H1 (cell line): Measurements from ENCODE around the gene OR13D1. TPM values are rescaled to one million over a fixed set of nuclear protein-coding genes. Genes with fewer than 3 reads are reported as not detected.

Source experiments
- CTCF ChIA-PET: fragments of 300-600 bp; sonication (Branson Sonifier 250); formaldehyde crosslinking; loops from one replicate; lab custom pipeline; 2021; ENCODE audit not compliant: partially characterized antibody; lab: Charles Lee
- POLR2A ChIA-PET: fragments of 300-600 bp; sonication (Branson Sonifier 250); formaldehyde crosslinking; loops from one replicate; lab custom pipeline; 2021; ENCODE audit warnings: inconsistent platforms; ENCODE audit not compliant: partially characterized antibody; lab: Charles Lee
- DNase-seq, 2 experiments: peaks; one replicate each; pipeline versions ENCODE4 v3.0.0 to v3.0.0-alpha.2; 2010 to 2022; ENCODE audit warnings: low spot score in 2 of 2, low read depth in 1 of 2, mixed read lengths in 1 of 2
- FAIRE-seq: peaks from 2 replicates; lab custom pipeline; 2011; peaks lifted over from hg19 to GRCh38; lab: Jason Lieb, UNC
- H2AFZ ChIP-seq: 2 replicates; pipeline ENCODE4 v1.8.1; 2012; ENCODE audit warnings: low read length, inconsistent platforms
- H2AK5ac ChIP-seq: 2 replicates; pipeline ENCODE4 v1.6.1; 2013; ENCODE audit warnings: low read depth, low read length
- H2BK120ac ChIP-seq: replicated peaks from 2 replicates; pipeline ENCODE3; 2013; ENCODE audit warnings: low read depth, low read length, inconsistent platforms
- H2BK12ac ChIP-seq: 2 replicates; pipeline ENCODE4 v1.6.1; 2013; ENCODE audit warnings: low read depth, low read length
- H2BK15ac ChIP-seq: 2 replicates; pipeline ENCODE4 v1.6.1; 2013; ENCODE audit warnings: low read length
- H2BK20ac ChIP-seq: 2 replicates; pipeline ENCODE4 v1.6.1; 2013; ENCODE audit warnings: low read length
- H2BK5ac ChIP-seq: 2 replicates; pipeline ENCODE4 v1.6.1; 2013; ENCODE audit warnings: low read depth, low read length
- H3K14ac ChIP-seq: 2 replicates; pipeline ENCODE4 v1.6.1; 2013; ENCODE audit warnings: inconsistent platforms; ENCODE audit not compliant: insufficient read length
- H3K18ac ChIP-seq: 2 replicates; pipeline ENCODE4 v1.6.1; 2013; ENCODE audit warnings: low read length; ENCODE audit errors: extremely low read depth
- H3K23ac ChIP-seq: 2 replicates; pipeline ENCODE4 v1.6.1; 2013; ENCODE audit warnings: inconsistent platforms; ENCODE audit not compliant: insufficient read length
- H3K23me2 ChIP-seq: 2 replicates; pipeline ENCODE4 v1.6.1; 2013; ENCODE audit warnings: low read depth, low read length
- H3K27ac ChIP-seq: 2 replicates; pipeline ENCODE4 v1.6.1; 2011; ENCODE audit warnings: low read depth, low read length, inconsistent platforms
- H3K27me3 ChIP-seq, 4 experiments: replicated peaks in 1 of 4; 1 replicate in 1 of 4; 2 replicates in 3 of 4; pipeline versions ENCODE4 v1.6.1 to v1.8.1; 2011 to 2013; ENCODE audit warnings: low read length in 3 of 4, mild to moderate bottlenecking in 3 of 4, inconsistent platforms in 2 of 4, mixed read lengths in 2 of 4, moderate library complexity in 1 of 4; ENCODE audit not compliant: control insufficient read depth in 3 of 4, insufficient read depth in 3 of 4; ENCODE audit errors: extremely low read depth in 1 of 4
- H3K36me3 ChIP-seq, 4 experiments: 2 replicates each; pipeline versions ENCODE4 v1.6.1 to v1.8.1; 2011 to 2013; ENCODE audit warnings: mild to moderate bottlenecking in 4 of 4, low read length in 3 of 4, moderate library complexity in 2 of 4, control low read depth in 1 of 4, inconsistent platforms in 1 of 4; ENCODE audit not compliant: insufficient read depth in 4 of 4, control insufficient read depth in 2 of 4
- H3K4ac ChIP-seq: replicated peaks from 2 replicates; pipeline ENCODE3; 2013; ENCODE audit warnings: low read length, low read depth, mixed read lengths, inconsistent platforms; ENCODE audit not compliant: insufficient read length
- H3K4me1 ChIP-seq, 4 experiments: replicated peaks in 1 of 4; 1 replicate in 1 of 4; 2 replicates in 3 of 4; pipeline versions ENCODE4 v1.6.1 to v1.8.1; 2011 to 2013; ENCODE audit warnings: low read length in 3 of 4, inconsistent platforms in 2 of 4, mixed read lengths in 1 of 4; ENCODE audit not compliant: insufficient read depth in 4 of 4, control insufficient read depth in 3 of 4
- H3K4me2 ChIP-seq, 2 experiments: 2 replicates each; pipeline versions ENCODE4 v1.6.1 to v1.8.1; 2011 to 2013; ENCODE audit warnings: low read depth in 2 of 2, low read length in 2 of 2, control low read depth in 1 of 2, inconsistent platforms in 1 of 2, mild to moderate bottlenecking in 1 of 2; ENCODE audit not compliant: insufficient read depth in 1 of 2
- H3K4me3 ChIP-seq, 4 experiments: fragments of 200-600, 300-600 bp in 1 of 4; sonication (generic), shearing (Covaris generic), sonication (Bioruptor Twin) in 1 of 4; 2 replicates each; pipeline versions ENCODE4 v1.5.1 to v1.8.1; 2011 to 2016; ENCODE audit warnings: low read length in 4 of 4, low read depth in 3 of 4, control low read depth in 2 of 4, inconsistent platforms in 2 of 4, mild to moderate bottlenecking in 2 of 4, mixed read lengths in 1 of 4, moderate library complexity in 1 of 4; ENCODE audit not compliant: insufficient read depth in 2 of 4; ENCODE audit errors: extremely low read depth in 1 of 4
- H3K56ac ChIP-seq: replicated peaks from 2 replicates; pipeline ENCODE3; 2013; ENCODE audit warnings: low read depth, mild to moderate bottlenecking, mixed read lengths, low read length, inconsistent platforms; ENCODE audit not compliant: insufficient read length
- H3K79me1 ChIP-seq: 2 replicates; pipeline ENCODE4 v1.6.1; 2013; ENCODE audit warnings: low read depth, low read length, control low read depth
- H3K79me2 ChIP-seq, 2 experiments: 2 replicates each; pipeline versions ENCODE4 v1.6.1 to v1.8.1; 2012 to 2013; ENCODE audit warnings: low read length in 2 of 2, mild to moderate bottlenecking in 2 of 2, inconsistent platforms in 1 of 2; ENCODE audit not compliant: insufficient read depth in 2 of 2, control insufficient read depth in 1 of 2
- H3K9ac ChIP-seq, 4 experiments: replicated peaks in 1 of 4; 1 replicate in 1 of 4; 2 replicates in 3 of 4; pipeline versions ENCODE4 v1.6.1 to v1.8.1; 2011 to 2013; ENCODE audit warnings: low read depth in 3 of 4, low read length in 3 of 4, control low read depth in 2 of 4, mild to moderate bottlenecking in 2 of 4, moderate library complexity in 2 of 4, inconsistent platforms in 1 of 4; ENCODE audit errors: extremely low read depth in 1 of 4
- H3K9me3 ChIP-seq, 2 experiments: 2 replicates each; pipeline versions ENCODE4 v1.6.1 to v1.8.1; 2012 to 2013; ENCODE audit warnings: mild to moderate bottlenecking in 2 of 2, moderate library complexity in 2 of 2, control low read depth in 1 of 2, inconsistent platforms in 1 of 2, low read depth in 1 of 2, low read length in 1 of 2, mixed read lengths in 1 of 2; ENCODE audit not compliant: insufficient read depth in 2 of 2
- H4K20me1 ChIP-seq, 2 experiments: replicated peaks in 1 of 2; 2 replicates each; pipeline versions ENCODE3 to v1.8.1; 2011 to 2013; ENCODE audit warnings: inconsistent platforms in 2 of 2, low read length in 2 of 2, mild to moderate bottlenecking in 1 of 2; ENCODE audit not compliant: insufficient read depth in 2 of 2, control insufficient read depth in 1 of 2
- H4K5ac ChIP-seq: 2 replicates; pipeline ENCODE4 v1.6.1; 2013; ENCODE audit warnings: low read length, low read depth, mixed read lengths, inconsistent platforms; ENCODE audit not compliant: insufficient read length
- H4K8ac ChIP-seq: 2 replicates; pipeline ENCODE4 v1.8.0; 2013; ENCODE audit warnings: mild to moderate bottlenecking, moderate library complexity, low read length, inconsistent platforms; ENCODE audit not compliant: insufficient read depth; ENCODE audit errors: extremely low read depth
- H4K91ac ChIP-seq: replicated peaks from 2 replicates; pipeline ENCODE3; 2013; ENCODE audit warnings: low read length, mixed read lengths, inconsistent platforms; ENCODE audit not compliant: insufficient read length
- HDAC2 ChIP-seq, 2 experiments: fragments of 300-600 bp in 1 of 2; sonication (generic) in 1 of 2; IDR thresholded peaks; 2 replicates each; pipeline ENCODE4 v1.6.1; 2011 to 2012; ENCODE audit warnings: low read depth in 2 of 2, low read length in 2 of 2, mild to moderate bottlenecking in 2 of 2, moderate library complexity in 2 of 2, borderline replicate concordance in 1 of 2, inconsistent platforms in 1 of 2
- WGBS, 2 experiments: shearing (Covaris generic) in 1 of 2; methylation state at CpG; one replicate each; pipeline versions ENCODE4 v1.1.6 to v1.1.7; 2013 to 2015; ENCODE audit warnings: low lambda C conversion rate in 2 of 2, mixed read lengths in 2 of 2, inconsistent platforms in 1 of 2, low coverage in 1 of 2, missing lambda C conversion rate in 1 of 2; ENCODE audit not compliant: insufficient replicate concordance in 2 of 2, insufficient coverage in 1 of 2, insufficient read length in 1 of 2; ENCODE audit errors: extremely low coverage in 1 of 2, missing lambda C conversion rate in 1 of 2; 5-methylcytosine and 5-hydroxymethylcytosine counted together
- polyA plus RNA-seq, 7 experiments: library from polyadenylated mRNA; depleted of rRNA in 3 of 7; stranded (reverse) in 5 of 7; unstranded in 2 of 7; fragments of >200 nt in 5 of 7; fragments of 200-250 nt in 2 of 7; gene quantifications; 1 replicate in 5 of 7; 2 replicates in 1 of 7; 4 replicates in 1 of 7; pipeline versions ENCODE4 v1.2.1 to v1.2.3, GENCODE V29; 2011 to 2013; ENCODE audit warnings: missing spikeins in 2 of 7, mixed read lengths in 2 of 7
- total RNA-seq: library from RNA; stranded (reverse); fragmentation: NEBNext Ultra II Directional; extraction: Animal tissue kit (Norgen Biotek cat#: 25700); gene quantifications from 2 replicates; pipeline ENCODE4 v1.2.1, GENCODE V29; 2021

OR13D1 gene
- total and polyA plus RNA-seq, 2 of the 8 experiments (the other 6 are each of a cell fraction or from before 2014, with no cell fraction given), result not detected

- Histone ChIP-seq H4K8ac (no peak overlapping the region), H4K5ac (no peak overlapping the region), H3K36me3 (no peaks in the 10 kb centered on the region), H2BK20ac (no peak overlapping the region), H3K14ac (no peak overlapping the region), H3K9ac (no peak overlapping the region), H3K9me3 (no peaks in the 10 kb centered on the region)
- no peak for DNase-seq
- no peak for TF ChIP-seq HDAC2 (IDR thresholded peaks at IDR 0.05; ENCODE audit: borderline replicate concordance in 1 of 2, low read depth in 2 of 2, low read length in 2 of 2)
- TF ChIP-seq, all 59 proteins: peak for 0
- no peak overlapping the region for H3K23ac ChIP-seq
- H3K4me1 ChIP-seq, result no peaks in the 10 kb centered on the region
- no peaks in the 10 kb centered on the region for H3K27me3 ChIP-seq
- no peaks in the 10 kb centered on the region for H3K79me2 ChIP-seq
- H3K79me1 ChIP-seq, result no peaks in the 10 kb centered on the region
- no peaks in the 10 kb centered on the region for H4K20me1 ChIP-seq
- H4K91ac ChIP-seq, result no peak overlapping the region
- no peak overlapping the region for H3K4me2 ChIP-seq
- no peak overlapping the region for H2AK5ac ChIP-seq
- H3K4me3 ChIP-seq, result no peak overlapping the region
- H2BK15ac ChIP-seq, result no peak overlapping the region
- H3K4ac ChIP-seq, result no peak overlapping the region
- H3K18ac ChIP-seq, result no peak overlapping the region
- 85% methylated on average over 2 of the region's 2 CpGs; no CpG with 5 or more reads in 1 of the 2 experiments for WGBS, 2 experiments
- H3K56ac ChIP-seq, result no peak overlapping the region
- no peak overlapping the region for H3K27ac ChIP-seq
- no peak for FAIRE-seq
- no peak overlapping the region for H2BK120ac ChIP-seq
- CTCF ChIA-PET, result interaction anchor here (1.2 kb wide), 1 partner anchor 12 kb away, joined by 3 read pairs; no protein-coding TSS in a partner anchor
- H2BK5ac ChIP-seq, result no peak overlapping the region
- no peak overlapping the region for H2BK12ac ChIP-seq
- POLR2A ChIA-PET, result no interaction called here
- H3K23me2 ChIP-seq, result no peaks in the 10 kb centered on the region
- no peak overlapping the region for H2AFZ ChIP-seq
These were observed 18.7 kb upstream of the OR13D1 start for GRCh38 chr9:104675611-104676010.
